ENCODE results near the gene ZBTB5. TPM values are rescaled to one million over a fixed set of nuclear protein-coding genes. Genes with fewer than 3 reads are reported as not detected.

ZBTB5 gene
- total RNA-seq, 1 experiment from 2014 or later: 5.8 TPM

DNA sequence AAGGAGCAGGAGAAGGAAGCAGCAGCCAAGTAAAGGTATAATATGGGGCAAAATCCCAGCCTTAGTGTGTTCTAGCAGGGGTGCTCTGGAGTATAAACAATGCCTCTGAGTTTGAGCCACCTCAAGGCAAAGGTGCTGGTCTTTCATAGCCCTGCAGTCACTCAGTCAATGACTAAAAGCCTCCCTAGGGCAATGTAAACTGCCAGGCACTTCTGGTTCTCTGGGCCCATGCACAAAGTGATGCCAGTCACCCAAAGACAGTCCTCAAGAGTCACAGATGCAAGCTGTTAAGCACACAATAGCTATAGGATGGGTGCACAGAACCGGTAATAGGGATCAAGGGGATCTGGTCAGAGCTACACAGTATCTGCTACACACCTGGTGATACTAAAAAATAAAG is 12.6 kb downstream of the ZBTB5 start:
- no TSS peak for BruUV-seq (replicated peaks)
- Histone ChIP-seq H3K79me2 (ENCODE audit: low read length) (peaks cover 93% of the 10 kb centered on the region), H3K4me3 (ENCODE audit: low read length) (no peak overlapping the region), H3K36me3 (ENCODE audit: low read depth, low read length) (peaks cover 5% of the 10 kb centered on the region), H3K4me1 (ENCODE audit: insufficient read depth, low read length) (peaks cover 61% of the 10 kb centered on the region), H2AFZ (ENCODE audit: low read length) (no peak overlapping the region), H3F3A (ENCODE audit: low read length, unreplicated experiment) (peaks cover 7% of the 10 kb centered on the region), H3K9ac (ENCODE audit: low read length) (no peak overlapping the region), H4K20me1 (ENCODE audit: low read length) (peaks cover 16% of the 10 kb centered on the region), H3K27ac (ENCODE audit: low read length) (no peak overlapping the region), H3K9me3 (ENCODE audit: low read length) (no peaks in the 10 kb centered on the region), H3K27me3 (ENCODE audit: low read length) (no peaks in the 10 kb centered on the region), H3K9me2 (replicated peaks; ENCODE audit: low read length) (no peaks in the 10 kb centered on the region), H3K4me2 (ENCODE audit: low read length) (no peak overlapping the region)
- intact Hi-C loops (cut with micrococcal nuclease): no loop called here
- TF ChIP-seq, protein P1, sequence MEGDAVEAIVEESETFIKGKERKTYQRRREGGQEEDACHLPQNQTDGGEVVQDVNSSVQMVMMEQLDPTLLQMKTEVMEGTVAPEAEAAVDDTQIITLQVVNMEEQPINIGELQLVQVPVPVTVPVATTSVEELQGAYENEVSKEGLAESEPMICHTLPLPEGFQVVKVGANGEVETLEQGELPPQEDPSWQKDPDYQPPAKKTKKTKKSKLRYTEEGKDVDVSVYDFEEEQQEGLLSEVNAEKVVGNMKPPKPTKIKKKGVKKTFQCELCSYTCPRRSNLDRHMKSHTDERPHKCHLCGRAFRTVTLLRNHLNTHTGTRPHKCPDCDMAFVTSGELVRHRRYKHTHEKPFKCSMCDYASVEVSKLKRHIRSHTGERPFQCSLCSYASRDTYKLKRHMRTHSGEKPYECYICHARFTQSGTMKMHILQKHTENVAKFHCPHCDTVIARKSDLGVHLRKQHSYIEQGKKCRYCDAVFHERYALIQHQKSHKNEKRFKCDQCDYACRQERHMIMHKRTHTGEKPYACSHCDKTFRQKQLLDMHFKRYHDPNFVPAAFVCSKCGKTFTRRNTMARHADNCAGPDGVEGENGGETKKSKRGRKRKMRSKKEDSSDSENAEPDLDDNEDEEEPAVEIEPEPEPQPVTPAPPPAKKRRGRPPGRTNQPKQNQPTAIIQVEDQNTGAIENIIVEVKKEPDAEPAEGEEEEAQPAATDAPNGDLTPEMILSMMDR (conservative IDR thresholded peaks at IDR 0.05; ENCODE audit: low read depth, low read length): no peak
- no peak for TF ChIP-seq EZH2phosphoT487 (IDR thresholded peaks at IDR 0.05; ENCODE audit: borderline replicate concordance, low read length)
- TF ChIP-seq EZH2 (IDR thresholded peaks at IDR 0.05; ENCODE audit: low read length, unreplicated experiment): no peak
- no peak for ATAC-seq
- CTCF ChIA-PET: no interaction called here
- POLR2A ChIA-PET (ENCODE audit: unreplicated experiment): no interaction called here
- DNase-seq: no peak

- peaks cover 16% of the 10 kb centered on the region for H4K20me1 ChIP-seq (ENCODE audit: low read length)
- intact Hi-C loops (cut with micrococcal nuclease): no loop called here
- DNase-seq (no peak), ATAC-seq (no peak)
- no peak overlapping the region for H3K4me3 ChIP-seq (ENCODE audit: low read length)
- H2AFZ ChIP-seq (ENCODE audit: low read length): no peak overlapping the region
- H3K9me3 ChIP-seq (ENCODE audit: low read length): no peaks in the 10 kb centered on the region
- no peak overlapping the region for H3K9ac ChIP-seq (ENCODE audit: low read length)
- H3K9me2 ChIP-seq (replicated peaks; ENCODE audit: low read length): no peaks in the 10 kb centered on the region
- TF ChIP-seq, protein P1 (conservative IDR thresholded peaks at IDR 0.05; ENCODE audit: low read depth, low read length): no peak
- TF ChIP-seq EZH2phosphoT487 (IDR thresholded peaks at IDR 0.05; ENCODE audit: borderline replicate concordance, low read length) (no peak), EZH2 (IDR thresholded peaks at IDR 0.05; ENCODE audit: low read length, unreplicated experiment) (no peak)
- peaks cover 51% of the 10 kb centered on the region for H3K4me1 ChIP-seq (ENCODE audit: insufficient read depth, low read length)
- H3K4me2 ChIP-seq (ENCODE audit: low read length): no peak overlapping the region
- H3K27me3 ChIP-seq (ENCODE audit: low read length): no peaks in the 10 kb centered on the region
- peaks cover 5% of the 10 kb centered on the region for H3K36me3 ChIP-seq (ENCODE audit: low read depth, low read length)
- H3K79me2 ChIP-seq (ENCODE audit: low read length): peaks cover 89% of the 10 kb centered on the region
- H3F3A ChIP-seq (ENCODE audit: low read length, unreplicated experiment): peaks cover 7% of the 10 kb centered on the region
- CTCF ChIA-PET: interaction anchor here (0.7 kb wide), 1 partner anchor 141 kb away, joined by 3 read pairs; no protein-coding TSS in a partner anchor
- no peak overlapping the region for H3K27ac ChIP-seq (ENCODE audit: low read length)
- no TSS peak for BruUV-seq (replicated peaks)
- POLR2A ChIA-PET (ENCODE audit: unreplicated experiment): interaction anchor here (0.7 kb wide), 1 partner anchor 410 kb away, joined by 4 read pairs; no protein-coding TSS in a partner anchor
Observed at GRCh38 chr9:37451628-37452027, 13.6 kb downstream of the ZBTB5 start.

- Histone ChIP-seq H3K4me3 (ENCODE audit: low read length) (no peak overlapping the region), H3K27me3 (ENCODE audit: low read length) (no peaks in the 10 kb centered on the region), H3K4me2 (ENCODE audit: low read length) (no peak overlapping the region), H3K9me3 (ENCODE audit: low read length) (no peaks in the 10 kb centered on the region), H3K4me1 (ENCODE audit: insufficient read depth, low read length) (peaks cover 40% of the 10 kb centered on the region), H3K9me2 (replicated peaks; ENCODE audit: low read length) (no peaks in the 10 kb centered on the region), H4K20me1 (ENCODE audit: low read length) (peaks cover 16% of the 10 kb centered on the region), H3F3A (ENCODE audit: low read length, unreplicated experiment) (peaks cover 7% of the 10 kb centered on the region), H2AFZ (ENCODE audit: low read length) (no peak overlapping the region), H3K79me2 (ENCODE audit: low read length) (peaks cover 80% of the 10 kb centered on the region), H3K36me3 (ENCODE audit: low read depth, low read length) (peaks cover 5% of the 10 kb centered on the region), H3K27ac (ENCODE audit: low read length) (no peak overlapping the region), H3K9ac (ENCODE audit: low read length) (no peak overlapping the region)
- ATAC-seq (no peak), DNase-seq (no peak)
- POLR2A ChIA-PET (ENCODE audit: unreplicated experiment): no interaction called here
- intact Hi-C loops (cut with micrococcal nuclease): no loop called here
- BruUV-seq (replicated peaks): no TSS peak
- TF ChIP-seq, protein P1 (conservative IDR thresholded peaks at IDR 0.05; ENCODE audit: low read depth, low read length): no peak
- TF ChIP-seq EZH2 (IDR thresholded peaks at IDR 0.05; ENCODE audit: low read length, unreplicated experiment) (no peak), EZH2phosphoT487 (IDR thresholded peaks at IDR 0.05; ENCODE audit: borderline replicate concordance, low read length) (no peak)
- CTCF ChIA-PET: no interaction called here
Observed at GRCh38 chr9:37449862-37450632, 15.2 kb downstream of the ZBTB5 start.

All from PC-3 (cell line).